Activated CD4-positive, alpha-beta memory T cell treated with anti-CD3 and anti-CD28 coated beads for 36 hours (primary cell): ENCODE measurements around the gene STRN. TPM values are rescaled to one million over a fixed set of nuclear protein-coding genes. Genes with fewer than 3 reads are reported as not detected.

Experiments used
- CTCF ChIA-PET: fragments of 350-600 bp; sonication (Branson Sonifier 250); formaldehyde crosslinking; loops from one replicate; lab custom pipeline; 2021; ENCODE audit warnings: antibody characterized with exemption, inconsistent platforms; lab: Charles Lee
- POLR2A ChIA-PET: fragments of 350-600 bp; sonication (Branson Sonifier 250); formaldehyde crosslinking; loops from one replicate; lab custom pipeline; 2021; ENCODE audit warnings: antibody characterized with exemption; lab: Charles Lee
- DNase-seq: peaks from one replicate; pipeline ENCODE4 v3.0.0-alpha.2; 2020
- H3K27ac Mint-ChIP-seq: one replicate; pipeline ENCODE4 v1.8.0; 2021; ENCODE audit warnings: mixed read lengths
- H3K27me3 Mint-ChIP-seq: one replicate; pipeline ENCODE4 v1.8.0; 2021; ENCODE audit warnings: mixed read lengths
- H3K36me3 Mint-ChIP-seq: one replicate; pipeline ENCODE4 v1.8.0; 2021; ENCODE audit warnings: mixed read lengths
- H3K4me1 Mint-ChIP-seq: one replicate; pipeline ENCODE4 v1.8.0; 2021; ENCODE audit warnings: low read depth, mixed read lengths
- H3K4me3 Mint-ChIP-seq: one replicate; pipeline ENCODE4 v1.8.0; 2021; ENCODE audit warnings: mild to moderate bottlenecking, mixed read lengths
- H3K9me3 Mint-ChIP-seq: one replicate; pipeline ENCODE4 v1.8.0; 2021; ENCODE audit warnings: mixed read lengths
- intact Hi-C: fragments of 100-400 bp; cut with micrococcal nuclease; formaldehyde crosslinking; loops from one replicate; pipeline ENCODE4 v1.15.1; 2023
- total RNA-seq, 2 experiments: library from RNA; stranded (reverse); gene quantifications; one replicate each; pipeline ENCODE4 v1.2.3, GENCODE V29; 2021

STRN gene
- total RNA-seq, 2 experiments from 2014 or later = 22.3 to 25.0 TPM

DNA sequence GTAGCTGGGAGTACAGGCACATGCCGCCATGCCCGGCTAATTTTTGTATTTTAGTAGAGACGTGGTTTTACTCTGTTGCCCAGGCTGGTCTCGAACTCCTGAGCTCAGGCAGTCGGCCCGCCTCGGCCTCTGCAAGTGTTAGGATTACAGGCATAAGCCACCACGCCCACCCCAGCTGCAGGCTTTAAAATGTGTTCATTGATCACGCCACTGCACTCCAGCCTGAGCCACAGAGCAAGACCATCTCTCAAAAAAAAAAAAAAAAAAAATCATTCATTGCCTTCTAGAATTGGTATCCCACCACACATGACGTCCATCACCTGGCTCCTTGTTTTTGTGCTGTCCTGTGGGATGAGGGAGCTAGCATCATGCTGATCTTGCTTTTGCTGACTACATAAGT is 142.5 kb downstream of the STRN start:
- Mint-ChIP-seq H3K9me3 (no peaks in the 10 kb centered on the region), H3K4me1 (no peaks in the 10 kb centered on the region), H3K27me3 (peaks cover 4% of the 10 kb centered on the region), H3K4me3 (no peak overlapping the region), H3K27ac (no peak overlapping the region), H3K36me3 (no peaks in the 10 kb centered on the region)
- ChIA-PET CTCF (no interaction called here), POLR2A (no interaction called here)
- intact Hi-C loops = no loop called here
- DNase-seq = no peak

DNA sequence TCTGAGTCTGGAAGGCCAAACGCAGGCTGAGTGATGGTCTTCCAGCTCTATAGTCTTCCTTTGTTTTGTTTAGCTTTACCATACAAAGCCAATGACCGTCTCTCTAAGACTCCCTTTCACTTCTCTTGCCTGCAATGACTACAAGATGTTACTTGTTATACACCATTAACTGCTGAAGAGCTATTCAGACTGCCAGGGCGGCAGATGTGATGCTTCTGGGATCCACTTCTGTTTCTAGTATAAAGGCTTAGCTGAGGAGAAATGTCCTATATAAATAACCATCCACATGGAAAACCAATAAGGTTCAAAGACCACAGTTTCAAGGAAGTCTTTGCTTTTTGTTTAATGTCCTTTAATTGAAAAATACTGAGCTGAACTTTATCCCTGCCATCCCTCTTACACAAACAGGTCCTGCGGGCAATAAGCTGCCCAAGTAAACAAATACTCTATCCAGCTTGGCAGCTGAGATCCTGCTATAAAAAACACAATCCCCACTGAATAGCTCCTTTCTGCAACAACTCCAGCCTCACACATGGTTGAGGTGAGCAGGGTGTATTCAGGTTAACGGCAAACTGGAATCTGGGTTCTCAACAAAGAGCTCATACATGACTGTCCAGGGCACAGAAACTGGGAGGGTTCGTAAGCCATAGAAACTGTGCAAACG is 145.3 kb downstream of the STRN start:
- DNase-seq = no peak
- Mint-ChIP-seq H3K27me3 (peaks cover 2% of the 10 kb centered on the region), H3K36me3 (no peaks in the 10 kb centered on the region), H3K4me1 (no peaks in the 10 kb centered on the region), H3K9me3 (no peaks in the 10 kb centered on the region), H3K27ac (no peak overlapping the region), H3K4me3 (no peak overlapping the region)
- intact Hi-C loops = no loop called here
- ChIA-PET POLR2A (interaction anchor here (0.6 kb wide), 1 partner anchor 20 kb away, joined by 3 read pairs; no protein-coding TSS in a partner anchor), CTCF (interaction anchor here (0.7 kb wide), 2 partner anchors 155 to 157 kb away, joined by 3 to 5 read pairs; no protein-coding TSS in a partner anchor)

DNA sequence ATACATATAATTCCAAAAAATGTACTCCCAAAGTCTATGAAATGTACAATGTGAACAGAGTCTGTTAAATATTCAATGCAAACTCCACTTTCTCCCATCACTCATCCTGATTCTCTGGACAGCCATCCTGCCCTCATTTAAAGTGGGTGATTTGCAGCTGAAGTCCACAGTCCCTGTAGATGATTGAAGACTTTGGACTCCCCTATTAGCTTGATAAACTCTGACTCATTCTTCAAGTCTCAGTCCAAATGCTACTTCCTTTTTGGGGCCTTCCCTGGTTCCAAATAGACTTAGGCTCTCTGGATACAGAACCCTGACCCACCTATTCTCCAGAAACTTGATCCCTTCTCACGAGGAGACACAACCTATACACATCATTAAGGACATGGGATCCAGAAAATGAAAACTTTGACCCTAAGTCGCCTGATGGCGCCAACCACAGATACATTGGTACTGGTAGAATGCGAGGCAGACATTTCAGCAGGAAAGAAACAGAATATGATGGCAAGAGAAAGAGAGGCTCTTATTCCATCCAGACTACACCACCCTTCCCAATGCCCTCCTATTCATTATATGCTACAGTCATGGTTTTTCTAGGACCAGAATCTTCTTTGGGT is 147.1 kb downstream of the STRN start:
- no peak for DNase-seq
- no peaks in the 10 kb centered on the region for H3K4me1 Mint-ChIP-seq
- H3K9me3 Mint-ChIP-seq = no peaks in the 10 kb centered on the region
- H3K27ac Mint-ChIP-seq = no peak overlapping the region
- ChIA-PET CTCF (interaction anchor here (1.5 kb wide), 1 partner anchor 34 kb away, joined by 5 read pairs; no protein-coding TSS in a partner anchor), POLR2A (no interaction called here)
- intact Hi-C loops = no loop called here
- peaks cover 2% of the 10 kb centered on the region for H3K27me3 Mint-ChIP-seq
- H3K4me3 Mint-ChIP-seq = no peak overlapping the region
- H3K36me3 Mint-ChIP-seq = no peaks in the 10 kb centered on the region

DNA sequence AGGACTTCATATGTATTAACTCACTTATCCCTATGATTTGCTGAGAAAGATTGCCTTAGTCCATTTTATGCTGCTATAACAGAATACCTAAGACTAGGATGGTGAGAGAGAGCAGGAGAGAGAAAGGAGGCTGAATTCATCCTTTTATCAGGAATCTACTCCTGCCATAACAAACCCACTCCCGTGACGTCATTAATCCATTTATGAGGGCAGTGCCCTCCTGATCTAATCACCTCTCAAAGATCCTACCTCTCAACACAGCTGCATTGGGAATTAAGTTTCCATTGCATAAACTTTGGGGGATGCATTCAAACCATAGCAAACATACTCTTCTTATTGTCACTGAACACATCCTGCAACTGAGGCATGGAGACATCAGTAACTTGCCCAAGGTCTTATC is 147.8 kb downstream of the STRN start:
- intact Hi-C loops = no loop called here
- no peaks in the 10 kb centered on the region for H3K9me3 Mint-ChIP-seq
- POLR2A ChIA-PET = no interaction called here

DNA sequence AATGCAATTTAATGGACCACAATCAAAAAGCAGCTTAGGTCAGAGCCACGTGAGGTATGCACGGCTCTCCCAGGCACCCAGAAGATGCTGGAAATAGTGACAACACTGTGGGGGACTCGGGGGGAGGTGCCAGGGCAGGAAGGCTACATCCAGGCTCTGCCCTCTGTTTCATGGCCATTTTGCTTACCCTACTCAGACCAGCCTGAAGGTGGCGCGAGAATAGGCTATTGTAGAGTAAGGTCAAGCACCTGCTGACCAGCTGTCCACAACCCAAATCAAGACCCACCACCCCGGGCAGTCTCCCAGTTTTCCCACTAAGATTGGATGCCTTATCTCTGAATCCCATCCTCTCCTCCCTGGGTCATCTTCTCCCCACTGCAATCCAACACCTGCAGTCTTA is 154.1 kb downstream of the STRN start:
- H3K27me3 Mint-ChIP-seq = peaks cover 2% of the 10 kb centered on the region
- no peak overlapping the region for H3K4me3 Mint-ChIP-seq
- DNase-seq = no peak
- intact Hi-C loops = no loop called here
- POLR2A ChIA-PET = no interaction called here
- H3K36me3 Mint-ChIP-seq = no peaks in the 10 kb centered on the region
- no peak overlapping the region for H3K27ac Mint-ChIP-seq
- CTCF ChIA-PET = interaction anchor here (0.9 kb wide), 1 partner anchor 25 kb away, joined by 3 read pairs; no protein-coding TSS in a partner anchor
- H3K4me1 Mint-ChIP-seq = no peaks in the 10 kb centered on the region
- no peaks in the 10 kb centered on the region for H3K9me3 Mint-ChIP-seq

More for the DNA sequence above, 147.8 kb downstream of the STRN start:
- no peaks in the 10 kb centered on the region for H3K4me1 Mint-ChIP-seq
- H3K27ac Mint-ChIP-seq = no peak overlapping the region
- H3K4me3 Mint-ChIP-seq = no peak overlapping the region
- H3K27me3 Mint-ChIP-seq = peaks cover 2% of the 10 kb centered on the region
- CTCF ChIA-PET = interaction anchor here (1.5 kb wide), 1 partner anchor 33 kb away, joined by 5 read pairs; no protein-coding TSS in a partner anchor
- no peak for DNase-seq
- H3K36me3 Mint-ChIP-seq = no peaks in the 10 kb centered on the region

DNA sequence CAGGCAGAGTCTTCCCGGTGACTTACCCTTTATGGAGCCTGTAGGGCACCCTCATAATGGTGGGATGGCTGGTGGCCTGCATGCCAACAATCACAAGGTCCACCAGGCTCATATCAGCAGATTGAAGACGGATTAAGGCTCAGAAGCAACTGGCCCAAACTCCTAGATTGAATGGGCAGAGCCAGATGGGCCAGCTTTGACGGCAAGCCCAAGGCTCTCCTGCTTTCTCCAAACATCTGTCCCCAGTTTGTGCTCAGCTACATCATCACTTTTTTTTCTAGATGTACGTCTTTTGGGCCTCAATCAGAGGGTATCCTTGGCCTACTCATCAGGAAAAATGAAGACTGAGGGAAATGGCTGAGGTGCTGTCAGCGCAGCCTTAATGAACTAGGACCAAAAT is 155.3 kb downstream of the STRN start:
- no peaks in the 10 kb centered on the region for H3K9me3 Mint-ChIP-seq
- POLR2A ChIA-PET = no interaction called here
- H3K27ac Mint-ChIP-seq = no peak overlapping the region
- CTCF ChIA-PET = interaction anchor here (0.9 kb wide), 1 partner anchor 24 kb away, joined by 3 read pairs; no protein-coding TSS in a partner anchor
- H3K4me1 Mint-ChIP-seq = no peaks in the 10 kb centered on the region
- peaks cover 2% of the 10 kb centered on the region for H3K27me3 Mint-ChIP-seq
- DNase-seq = no peak
- intact Hi-C loops = no loop called here
- H3K36me3 Mint-ChIP-seq = no peaks in the 10 kb centered on the region
- no peak overlapping the region for H3K4me3 Mint-ChIP-seq

DNA sequence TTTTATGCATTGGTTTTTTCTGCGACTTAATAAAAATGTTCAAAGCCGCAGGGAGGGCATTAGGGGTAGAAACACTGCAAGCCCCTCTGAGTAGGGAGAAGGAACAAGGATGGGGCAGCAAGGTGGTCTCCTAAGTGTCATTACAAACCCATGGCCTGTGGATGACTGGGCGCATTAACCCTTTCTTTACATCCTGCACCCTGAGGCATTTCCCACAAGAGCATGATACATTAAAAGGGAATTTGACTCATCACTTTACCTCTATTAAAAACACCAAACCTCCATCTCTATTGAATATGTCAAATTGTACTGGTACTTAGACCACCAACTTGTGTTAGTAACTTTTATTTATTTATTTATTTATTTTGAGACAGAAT is 157.3 kb downstream of the STRN start:
- no peak overlapping the region for H3K4me3 Mint-ChIP-seq
- no peaks in the 10 kb centered on the region for H3K4me1 Mint-ChIP-seq
- no peaks in the 10 kb centered on the region for H3K36me3 Mint-ChIP-seq
- H3K27ac Mint-ChIP-seq = no peak overlapping the region
- no peak for DNase-seq
- ChIA-PET CTCF (interaction anchor here (1.6 kb wide), 1 partner anchor 23 kb away, joined by 4 read pairs; no protein-coding TSS in a partner anchor), POLR2A (no interaction called here)
- intact Hi-C loops = no loop called here
- H3K27me3 Mint-ChIP-seq = no peaks in the 10 kb centered on the region
- H3K9me3 Mint-ChIP-seq = no peaks in the 10 kb centered on the region

DNA sequence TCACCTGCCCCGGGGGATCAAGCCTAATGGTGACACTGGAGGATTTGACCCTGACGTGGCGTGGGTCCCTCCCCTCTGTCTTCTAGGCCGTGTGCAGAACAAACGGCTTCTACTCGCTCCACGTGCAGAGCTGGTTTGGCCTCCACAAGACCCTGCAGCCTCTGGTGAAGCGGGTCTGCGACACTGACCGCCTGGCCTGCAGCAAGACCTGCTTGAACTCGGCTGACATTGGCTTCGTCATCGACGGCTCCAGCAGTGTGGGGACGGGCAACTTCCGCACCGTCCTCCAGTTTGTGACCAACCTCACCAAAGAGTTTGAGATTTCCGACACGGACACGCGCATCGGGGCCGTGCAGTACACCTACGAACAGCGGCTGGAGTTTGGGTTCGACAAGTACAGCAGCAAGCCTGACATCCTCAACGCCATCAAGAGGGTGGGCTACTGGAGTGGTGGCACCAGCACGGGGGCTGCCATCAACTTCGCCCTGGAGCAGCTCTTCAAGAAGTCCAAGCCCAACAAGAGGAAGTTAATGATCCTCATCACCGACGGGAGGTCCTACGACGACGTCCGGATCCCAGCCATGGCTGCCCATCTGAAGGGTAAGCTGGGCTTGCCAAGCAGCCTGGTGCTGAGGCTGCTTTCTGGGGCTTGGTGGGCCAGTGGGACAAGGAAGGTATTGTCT is 157.8 kb downstream of the STRN start:
- POLR2A ChIA-PET = no interaction called here
- no peaks in the 10 kb centered on the region for H3K9me3 Mint-ChIP-seq
- no peak for DNase-seq
- H3K4me3 Mint-ChIP-seq = no peak overlapping the region
- H3K36me3 Mint-ChIP-seq = no peaks in the 10 kb centered on the region
- no peaks in the 10 kb centered on the region for H3K27me3 Mint-ChIP-seq
- CTCF ChIA-PET = interaction anchor here (1.6 kb wide), 1 partner anchor 23 kb away, joined by 4 read pairs; no protein-coding TSS in a partner anchor
- H3K27ac Mint-ChIP-seq = no peak overlapping the region
- intact Hi-C loops = no loop called here
- no peaks in the 10 kb centered on the region for H3K4me1 Mint-ChIP-seq

DNA sequence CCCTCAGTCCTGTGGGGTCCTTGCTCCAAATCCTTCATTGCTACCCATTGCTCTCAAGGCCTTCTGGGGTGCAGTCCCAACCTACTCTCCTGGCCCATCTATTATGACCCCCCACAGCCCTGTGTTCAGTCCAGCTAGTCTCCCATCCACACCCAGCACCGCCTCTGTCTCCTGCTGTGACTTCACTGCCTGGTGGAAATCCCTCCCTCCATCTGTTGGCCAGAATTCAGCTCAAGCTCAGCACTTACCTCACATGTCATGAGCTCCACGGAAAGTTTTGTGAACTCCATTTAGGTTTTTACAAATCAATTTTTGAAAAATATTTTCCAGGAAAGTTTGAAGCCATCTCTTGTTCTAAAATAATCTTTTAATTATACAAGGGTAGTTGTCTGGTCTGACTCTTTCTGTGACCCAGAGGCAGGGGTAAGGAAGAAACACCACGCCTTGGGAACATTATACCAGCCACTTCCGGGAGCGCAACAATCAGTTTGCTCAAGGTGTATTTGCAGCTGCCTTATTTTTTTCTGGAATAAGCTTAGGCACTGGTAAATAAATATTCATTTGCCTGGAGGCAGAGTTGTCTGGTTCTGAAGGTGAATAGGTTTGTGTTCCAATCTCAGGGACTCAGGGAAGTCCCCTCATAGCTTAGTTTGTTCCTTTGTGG is 159.0 kb downstream of the STRN start:
- Mint-ChIP-seq H3K36me3 (no peaks in the 10 kb centered on the region), H3K27me3 (peaks cover 5% of the 10 kb centered on the region), H3K9me3 (no peaks in the 10 kb centered on the region), H3K4me1 (no peaks in the 10 kb centered on the region), H3K4me3 (no peak overlapping the region), H3K27ac (no peak overlapping the region)
- no peak for DNase-seq
- ChIA-PET CTCF (interaction anchor here (0.6 to 1.6 kb wide), 2 partner anchors 22 to 109 kb away, joined by 3 to 4 read pairs; no protein-coding TSS in a partner anchor), POLR2A (no interaction called here)
- intact Hi-C loops = no loop called here

DNA sequence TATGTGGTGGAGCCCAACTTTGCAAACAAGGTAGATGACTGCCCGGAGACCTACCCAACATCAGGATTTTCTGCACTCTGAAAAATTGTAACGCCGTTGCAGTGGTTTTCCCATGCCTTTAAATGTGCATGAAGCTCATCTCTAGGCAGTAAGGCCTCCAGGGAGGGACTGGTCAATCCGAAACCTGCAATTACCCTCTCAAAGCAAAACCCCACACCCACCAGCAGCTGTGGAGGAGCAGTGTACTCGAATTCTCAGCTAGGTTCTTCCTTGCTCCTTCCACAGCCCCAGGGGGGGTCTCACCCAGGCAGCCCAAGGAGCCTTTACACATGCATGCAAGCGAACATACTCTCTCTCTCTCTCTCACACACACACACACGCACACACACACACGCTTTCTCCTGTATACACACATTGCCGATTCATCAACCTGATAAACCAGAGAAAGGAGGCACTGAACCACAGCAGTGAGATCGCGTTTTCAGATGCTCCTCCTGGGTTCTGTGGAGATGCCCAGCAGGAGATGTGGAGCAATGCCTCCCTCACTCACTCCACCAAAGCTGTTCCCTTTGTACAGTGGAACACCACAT is 160.6 kb downstream of the STRN start:
- intact Hi-C loops = no loop called here
- ChIA-PET CTCF (interaction anchor here (0.6 kb wide), 1 partner anchor 35 kb away, joined by 3 read pairs; no protein-coding TSS in a partner anchor), POLR2A (no interaction called here)
- Mint-ChIP-seq H3K4me3 (no peak overlapping the region), H3K27me3 (peaks cover 5% of the 10 kb centered on the region), H3K9me3 (no peaks in the 10 kb centered on the region), H3K4me1 (peaks cover 5% of the 10 kb centered on the region), H3K27ac (no peak overlapping the region), H3K36me3 (no peaks in the 10 kb centered on the region)
- DNase-seq = no peak

DNA sequence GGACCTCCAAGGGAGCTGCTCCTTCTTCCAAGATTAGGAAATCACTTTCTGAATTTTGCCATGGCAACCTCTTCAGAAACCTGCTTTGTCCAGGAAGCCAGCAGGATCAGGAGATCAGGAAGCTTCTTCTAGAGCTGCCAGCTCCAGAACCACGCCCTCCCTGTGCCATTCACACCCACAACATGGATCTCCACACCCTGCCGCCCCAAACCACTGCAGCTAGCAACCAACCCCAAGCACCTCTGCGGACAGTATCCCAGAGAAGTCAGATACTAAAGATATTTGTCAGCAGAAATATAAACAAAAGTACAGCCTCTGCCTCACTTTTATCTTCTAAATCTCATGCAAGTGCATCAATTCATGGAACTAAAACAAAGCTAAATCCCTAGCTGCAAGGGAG is 163.4 kb downstream of the STRN start:
- Mint-ChIP-seq H3K27me3 (peaks cover 18% of the 10 kb centered on the region), H3K27ac (no peak overlapping the region), H3K4me1 (peaks cover 11% of the 10 kb centered on the region), H3K36me3 (no peaks in the 10 kb centered on the region), H3K9me3 (no peaks in the 10 kb centered on the region), H3K4me3 (no peak overlapping the region)
- DNase-seq = no peak
- CTCF ChIA-PET = interaction anchor here (1.3 kb wide), 1 partner anchor 17 kb away, joined by 5 read pairs; no protein-coding TSS in a partner anchor
- POLR2A ChIA-PET = no interaction called here
- intact Hi-C loops = loop anchor here (5.0 kb wide), 1 partner anchor 114 kb away; no protein-coding TSS in a partner anchor
